ENCODE measurements around the gene DPYSL5.

Gene DPYSL5

GRCh38 chr2:26903676-26904075, 55.7 kb downstream of the DPYSL5 start:
- TF ChIP-seq CTCF (IDR thresholded peaks at IDR 0.05; ENCODE audit: borderline replicate concordance, extremely low read depth, low read length, poor library complexity, severe bottlenecking) = no peak
- TF ChIP-seq EZH2 (IDR thresholded peaks at IDR 0.05; ENCODE audit: borderline replicate concordance, low read depth, low read length, severe bottlenecking) = no peak
- ATAC-seq (ENCODE audit: insufficient read depth, low read depth) = no peak
- DNase-seq = no peak
- Histone ChIP-seq H4K20me1 (ENCODE audit: insufficient read depth, low read length) (no peaks in the 10 kb centered on the region; the same call in 1 of the 2 replicates), H3K4me1 (ENCODE audit: insufficient read depth, low read length) (no peaks in the 10 kb centered on the region), H2AFZ (ENCODE audit: low read depth, low read length) (no peak overlapping the region), H3K4me2 (ENCODE audit: insufficient read depth, low read length) (no peak overlapping the region), H3K27ac (ENCODE audit: low read length) (no peak overlapping the region), H3K9ac (ENCODE audit: low read depth, low read length) (no peak overlapping the region), H3K79me2 (ENCODE audit: insufficient read depth, low read length) (no peaks in the 10 kb centered on the region), H3K36me3 (ENCODE audit: insufficient read depth, low read length) (no peaks in the 10 kb centered on the region), H3K4me3 (ENCODE audit: low read depth in 1 of 2, low read length in 2 of 2) (no peak overlapping the region), H3K9me3 (ENCODE audit: insufficient read depth, low read length, severe bottlenecking) (no peaks in the 10 kb centered on the region), H3K27me3 (ENCODE audit: insufficient read depth, low read length, poor library complexity) (peaks cover 8% of the 10 kb centered on the region)

DNA sequence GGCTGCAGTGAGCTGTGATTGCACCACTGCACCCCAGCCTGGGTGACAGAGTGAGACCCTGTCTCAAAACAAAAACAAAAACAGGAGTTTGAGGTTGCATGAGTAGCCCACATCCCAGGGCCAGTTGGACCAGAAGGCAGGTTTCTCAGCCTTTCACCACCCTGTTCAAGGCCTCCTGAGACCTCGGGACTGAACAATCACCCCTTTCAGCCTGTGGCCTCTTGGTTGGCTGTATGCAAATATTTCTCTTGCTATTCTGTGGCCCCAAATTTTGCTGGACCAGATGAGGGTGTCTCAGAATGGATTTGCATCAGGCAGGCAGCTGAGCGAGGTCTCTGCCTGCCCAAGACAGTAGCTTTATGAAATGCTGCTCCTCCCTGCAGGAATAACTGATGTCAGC, 56.9 kb downstream of the DPYSL5 start:
- Histone ChIP-seq H3K4me1 (ENCODE audit: insufficient read depth, low read length) (no peaks in the 10 kb centered on the region), H3K27me3 (ENCODE audit: insufficient read depth, low read length, poor library complexity) (peaks cover 8% of the 10 kb centered on the region), H4K20me1 (ENCODE audit: insufficient read depth, low read length) (no peaks in the 10 kb centered on the region; the same call in 1 of the 2 replicates), H3K79me2 (ENCODE audit: insufficient read depth, low read length) (no peaks in the 10 kb centered on the region), H3K4me3 (ENCODE audit: low read depth in 1 of 2, low read length in 2 of 2) (no peak overlapping the region), H3K4me2 (ENCODE audit: insufficient read depth, low read length) (no peak overlapping the region), H3K9me3 (ENCODE audit: insufficient read depth, low read length, severe bottlenecking) (no peaks in the 10 kb centered on the region), H3K27ac (ENCODE audit: low read length) (no peak overlapping the region), H3K36me3 (ENCODE audit: insufficient read depth, low read length) (no peaks in the 10 kb centered on the region), H2AFZ (ENCODE audit: low read depth, low read length) (no peak overlapping the region), H3K9ac (ENCODE audit: low read depth, low read length) (no peak overlapping the region)
- ATAC-seq (ENCODE audit: insufficient read depth, low read depth) = no peak
- DNase-seq = no peak
- TF ChIP-seq CTCF (IDR thresholded peaks at IDR 0.05; ENCODE audit: borderline replicate concordance, extremely low read depth, low read length, poor library complexity, severe bottlenecking) (no peak), EZH2 (IDR thresholded peaks at IDR 0.05; ENCODE audit: borderline replicate concordance, low read depth, low read length, severe bottlenecking) (no peak)

- Histone ChIP-seq H3K27ac (ENCODE audit: low read length) (no peak overlapping the region), H3K4me1 (ENCODE audit: insufficient read depth, low read length) (no peaks in the 10 kb centered on the region), H2AFZ (ENCODE audit: low read depth, low read length) (no peak overlapping the region), H3K79me2 (ENCODE audit: insufficient read depth, low read length) (no peaks in the 10 kb centered on the region), H3K4me3 (ENCODE audit: low read depth in 1 of 2, low read length in 2 of 2) (no peak overlapping the region), H3K9me3 (ENCODE audit: insufficient read depth, low read length, severe bottlenecking) (no peaks in the 10 kb centered on the region), H3K36me3 (ENCODE audit: insufficient read depth, low read length) (no peaks in the 10 kb centered on the region), H3K4me2 (ENCODE audit: insufficient read depth, low read length) (no peak overlapping the region), H3K9ac (ENCODE audit: low read depth, low read length) (no peak overlapping the region), H3K27me3 (ENCODE audit: insufficient read depth, low read length, poor library complexity) (peaks cover 8% of the 10 kb centered on the region), H4K20me1 (ENCODE audit: insufficient read depth, low read length) (no peaks in the 10 kb centered on the region; the same call in 1 of the 2 replicates)
- ATAC-seq (ENCODE audit: insufficient read depth, low read depth) = no peak
- DNase-seq = no peak
- no peak for TF ChIP-seq CTCF (IDR thresholded peaks at IDR 0.05; ENCODE audit: borderline replicate concordance, extremely low read depth, low read length, poor library complexity, severe bottlenecking)
- no peak for TF ChIP-seq EZH2 (IDR thresholded peaks at IDR 0.05; ENCODE audit: borderline replicate concordance, low read depth, low read length, severe bottlenecking)
Observed at GRCh38 chr2:26905341-26906198, 57.6 kb downstream of the DPYSL5 start.

Measured in DND-41 (cell line).